Neural cell (in vitro differentiated cells): Measurements from ENCODE around the gene USP6NL.

Experiments used
- CTCF ChIP-seq: fragments of 450-650 bp; IDR thresholded peaks from 2 replicates; pipeline ENCODE4 v1.5.1; 2014; ENCODE audit warnings: antibody characterized with exemption, mild to moderate bottlenecking, moderate library complexity; ENCODE audit not compliant: poor library complexity, severe bottlenecking
- EZH2 ChIP-seq: fragments of 200-600, 300-800 bp; shearing (Covaris generic), sonication (generic); IDR thresholded peaks from 2 replicates; pipeline ENCODE4 v1.6.1; 2014; ENCODE audit warnings: antibody characterized with exemption, low read length, borderline replicate concordance, mild to moderate bottlenecking; ENCODE audit not compliant: insufficient read depth, poor library complexity, severe bottlenecking
- POLR2AphosphoS5 ChIP-seq: IDR thresholded peaks from 2 replicates; pipeline ENCODE4 v1.6.1; 2012
- RAD21 ChIP-seq: fragments of 450-650 bp; conservative IDR thresholded peaks from 2 replicates; pipeline ENCODE4 v1.6.1; 2014; ENCODE audit warnings: antibody characterized with exemption, mild to moderate bottlenecking, moderate library complexity
- REST ChIP-seq: IDR thresholded peaks from 2 replicates; pipeline ENCODE4 v1.6.1; 2012; ENCODE audit warnings: borderline replicate concordance

- no peak for TF ChIP-seq CTCF
- TF ChIP-seq EZH2 = no peak
- no peak for TF ChIP-seq REST
- no peak for TF ChIP-seq POLR2AphosphoS5
- no peak for TF ChIP-seq RAD21
Measured at GRCh38 chr10:11527068-11527467, 84.4 kb downstream of the USP6NL start.
